HG02798 (cell line): ENCODE results near the gene NCAPH2.
A peak's percentile ranks its signal among the peaks of the same experiment; 100 is the strongest.
"Not testable (repeated sequence)": the region's sequence is repeated elsewhere in the genome, so short reads cannot be mapped to it uniquely, and the experiment has no call there.

Source experiments
- ATAC-seq: cut with Tn5 transposase; IDR thresholded peaks from one replicate; pipeline ENCODE4 v1.9.1; 2021; ENCODE audit warnings: mild to moderate bottlenecking; ENCODE audit not compliant: unreplicated experiment, poor library complexity

The NCAPH2 gene

DNA sequence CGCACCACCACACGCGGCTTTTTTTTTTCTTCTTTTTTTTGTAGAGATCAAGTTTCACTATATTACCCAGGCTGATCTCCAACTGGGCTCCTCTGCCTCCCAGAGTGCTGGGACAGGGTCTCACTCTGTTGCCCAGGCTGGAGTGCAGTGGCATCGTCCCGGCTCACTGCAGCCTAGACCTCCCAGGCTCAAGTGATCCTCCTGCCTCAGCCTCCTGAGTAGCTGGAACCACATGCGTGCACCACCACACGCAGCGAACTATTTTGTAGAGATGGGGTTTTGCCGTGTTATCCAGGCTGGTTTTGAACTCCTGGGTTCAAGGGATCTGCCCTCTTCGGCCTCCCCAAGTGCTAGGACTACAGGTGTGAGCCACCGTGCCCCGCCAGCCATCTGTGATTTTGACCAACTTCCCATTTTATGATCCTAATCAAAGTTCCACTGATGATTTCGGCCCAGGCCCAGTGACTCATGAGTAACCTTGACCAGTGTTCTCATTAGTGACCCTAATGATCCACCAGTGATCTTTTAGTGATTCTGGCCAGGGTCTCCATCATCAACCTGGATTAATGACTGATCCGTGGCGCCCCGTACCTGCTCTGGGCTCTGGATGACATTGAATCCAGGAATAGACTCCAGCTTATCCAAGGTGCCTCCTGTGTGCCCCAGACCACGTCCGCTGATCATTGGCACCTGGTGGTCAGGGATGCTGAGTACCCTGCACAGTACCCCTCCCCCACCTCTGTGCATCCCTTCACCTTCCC lies 20.1 kb downstream of the NCAPH2 start:
- no peak for ATAC-seq

DNA sequence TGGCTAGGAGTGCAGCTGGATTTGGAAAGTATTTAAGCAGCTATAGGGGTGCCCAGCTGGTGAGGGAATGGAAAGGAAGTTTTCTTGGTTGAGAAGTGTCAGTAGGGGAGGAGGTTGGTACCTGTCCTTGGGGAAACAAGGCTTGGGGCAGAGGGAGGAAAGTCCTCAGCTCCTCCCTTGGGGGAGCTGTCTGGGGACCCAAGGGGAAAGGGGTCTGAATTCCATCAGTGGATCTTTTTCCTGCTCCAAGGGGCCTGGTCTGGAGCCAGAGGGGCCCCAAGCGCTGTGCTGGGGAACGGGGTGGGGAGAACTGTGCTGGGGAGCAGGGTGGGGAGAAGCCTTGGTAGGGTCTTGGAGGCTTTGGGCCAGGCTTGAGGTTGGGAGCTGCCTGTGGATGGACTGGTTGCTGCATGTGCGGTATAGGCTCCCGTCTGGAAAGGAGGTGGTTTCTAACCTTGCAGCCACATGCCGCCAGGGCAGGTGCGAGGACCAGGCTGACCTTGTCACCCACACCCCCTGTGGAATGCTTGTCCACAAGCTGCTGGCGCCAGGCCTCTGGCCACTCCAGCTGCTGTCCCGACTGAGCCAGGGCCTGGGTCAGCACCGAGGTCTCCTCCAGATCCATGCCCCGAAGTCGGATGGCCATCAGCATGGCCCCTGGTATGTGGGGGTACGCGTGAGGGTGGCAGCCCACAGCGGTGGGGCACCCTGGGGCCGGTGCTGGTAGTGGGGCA lies 20.8 kb downstream of the NCAPH2 start:
- no peak for ATAC-seq

DNA sequence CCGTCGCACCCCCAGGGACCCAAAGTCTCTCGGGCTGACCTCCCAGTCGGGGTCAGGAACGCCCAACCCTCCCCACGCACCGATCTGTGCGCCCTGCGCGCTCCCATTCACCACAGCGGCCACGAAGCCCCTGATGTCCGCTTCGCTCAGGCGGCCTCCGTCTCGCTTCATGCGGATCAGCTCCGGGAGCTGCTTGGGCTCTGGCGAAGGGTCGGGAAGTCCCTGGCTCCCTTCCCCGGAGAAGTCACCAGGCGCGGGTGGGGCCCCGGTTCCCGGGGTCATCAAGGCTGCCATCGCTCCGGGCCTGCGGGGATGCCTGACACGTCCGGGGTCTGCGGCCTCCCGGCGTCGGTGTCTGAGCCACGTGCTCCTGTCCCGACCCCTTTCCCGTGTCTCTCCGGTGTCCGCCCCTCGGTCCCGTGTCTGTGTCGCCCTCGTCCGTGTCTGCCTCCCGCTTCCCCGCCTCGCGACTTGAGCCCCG lies 21.4 kb downstream of the NCAPH2 start:
- no peak for ATAC-seq

DNA sequence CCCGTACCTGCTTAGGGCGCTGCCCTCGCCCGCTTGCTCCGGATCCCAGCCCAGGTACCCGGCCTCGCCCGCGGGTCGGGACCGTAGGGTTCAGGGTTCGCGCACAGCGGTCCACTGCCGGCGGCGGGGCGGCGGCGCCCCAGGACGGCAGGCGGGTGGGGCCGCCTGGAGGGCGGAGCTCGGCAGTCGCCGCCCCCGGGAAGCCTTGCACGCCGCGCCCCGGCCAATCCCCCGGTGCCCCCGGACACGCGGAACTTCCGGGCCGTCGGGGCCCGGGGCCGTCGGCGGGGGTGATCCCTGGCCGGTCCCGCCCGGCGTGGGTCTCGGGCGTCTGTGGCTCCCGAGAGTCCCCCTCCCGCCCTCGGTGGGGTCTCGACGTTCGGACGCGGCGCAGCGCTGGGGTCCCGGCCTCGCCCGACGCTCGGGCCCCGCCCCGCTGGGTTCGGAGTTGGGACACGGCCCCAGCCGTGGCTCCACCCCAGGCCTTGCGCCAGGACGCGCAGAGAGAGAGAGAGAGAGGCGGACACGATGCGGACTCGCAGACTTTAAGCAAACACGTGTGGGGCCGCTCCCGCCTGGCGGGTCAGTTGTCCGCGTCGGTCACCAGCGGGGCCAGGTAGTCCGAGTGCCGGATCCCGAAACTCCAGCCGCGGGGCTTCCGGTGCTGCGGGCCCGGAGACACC lies 22.0 kb downstream of the NCAPH2 start, which contains the start of gene TYMP:
Gene TYMP (minus strand): TSS at position 116 of the 683 bp plus-strand sequence. CDS start 303 bp downstream, outside the sequence.
- peak; percentile 24 for ATAC-seq

DNA sequence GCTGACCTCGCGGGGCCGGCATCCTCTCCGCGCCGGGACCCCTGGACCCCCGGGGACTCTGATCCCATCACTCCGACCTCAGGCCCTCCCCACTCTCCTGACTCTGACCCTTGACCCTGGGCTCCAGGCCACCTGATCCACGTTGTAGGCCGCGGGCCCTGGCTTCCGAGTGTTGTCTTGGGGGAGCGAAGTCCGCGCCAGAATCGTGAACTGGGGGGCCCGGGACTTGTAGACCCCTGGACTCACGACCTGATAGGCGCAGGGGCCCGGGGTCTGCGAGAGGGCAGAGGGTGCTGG lies 22.5 kb downstream of the NCAPH2 start:
- ATAC-seq: no peak

DNA sequence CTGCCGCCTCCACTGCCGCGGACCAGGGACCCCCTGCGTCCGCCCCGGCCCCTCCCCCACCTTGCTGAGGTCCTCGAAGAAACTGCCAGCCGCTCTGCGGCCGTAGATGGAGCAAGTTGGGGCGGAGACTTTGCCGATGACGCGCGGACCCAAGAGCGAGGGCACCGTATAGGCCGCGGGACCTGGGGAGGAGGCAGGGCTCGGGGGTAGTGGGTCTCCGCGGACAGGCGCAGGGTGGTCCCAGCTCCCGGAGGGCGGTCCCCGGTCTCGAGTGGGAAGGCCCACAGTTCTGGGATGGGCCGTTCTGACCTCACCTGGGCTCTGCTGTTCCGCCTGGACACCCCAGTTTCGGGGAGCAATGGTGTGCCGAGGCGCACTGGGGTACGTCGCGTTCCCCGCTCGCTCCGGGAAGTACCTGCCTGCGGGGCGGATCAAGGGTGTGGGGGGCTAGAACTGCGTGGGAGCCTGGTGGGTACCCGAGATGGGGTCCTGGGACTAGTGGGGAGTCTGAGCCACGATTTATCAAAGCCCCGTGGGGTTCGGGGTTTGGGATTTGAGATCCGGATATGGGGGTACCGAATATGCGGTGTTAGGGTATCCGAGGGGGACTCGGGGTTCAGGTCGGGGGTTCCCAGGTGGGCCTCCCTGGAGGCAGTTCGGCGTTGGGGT lies 23.0 kb downstream of the NCAPH2 start:
- no peak for ATAC-seq

DNA sequence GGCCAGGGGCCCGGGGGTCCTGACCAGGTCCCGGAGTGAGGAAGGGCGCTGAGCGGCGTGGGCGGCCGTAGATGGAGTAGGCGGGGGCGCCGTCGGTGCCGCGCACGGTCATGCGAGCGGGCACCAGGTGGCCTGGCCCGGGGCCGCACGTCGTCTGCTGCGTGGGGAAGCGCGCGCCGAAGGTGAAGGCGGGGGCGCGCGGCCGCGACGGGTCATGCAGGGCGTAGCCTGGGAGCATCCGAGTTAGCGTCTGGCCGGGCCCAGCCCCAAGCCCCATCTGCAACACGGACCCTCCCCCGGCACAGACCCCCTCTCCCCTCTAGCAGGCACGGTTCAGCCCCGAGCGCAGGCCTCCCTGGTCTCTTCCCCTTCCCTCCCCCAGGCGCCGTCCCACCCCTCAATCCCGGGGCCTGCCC lies 23.5 kb downstream of the NCAPH2 start:
- peak; percentile 29 for ATAC-seq

DNA sequence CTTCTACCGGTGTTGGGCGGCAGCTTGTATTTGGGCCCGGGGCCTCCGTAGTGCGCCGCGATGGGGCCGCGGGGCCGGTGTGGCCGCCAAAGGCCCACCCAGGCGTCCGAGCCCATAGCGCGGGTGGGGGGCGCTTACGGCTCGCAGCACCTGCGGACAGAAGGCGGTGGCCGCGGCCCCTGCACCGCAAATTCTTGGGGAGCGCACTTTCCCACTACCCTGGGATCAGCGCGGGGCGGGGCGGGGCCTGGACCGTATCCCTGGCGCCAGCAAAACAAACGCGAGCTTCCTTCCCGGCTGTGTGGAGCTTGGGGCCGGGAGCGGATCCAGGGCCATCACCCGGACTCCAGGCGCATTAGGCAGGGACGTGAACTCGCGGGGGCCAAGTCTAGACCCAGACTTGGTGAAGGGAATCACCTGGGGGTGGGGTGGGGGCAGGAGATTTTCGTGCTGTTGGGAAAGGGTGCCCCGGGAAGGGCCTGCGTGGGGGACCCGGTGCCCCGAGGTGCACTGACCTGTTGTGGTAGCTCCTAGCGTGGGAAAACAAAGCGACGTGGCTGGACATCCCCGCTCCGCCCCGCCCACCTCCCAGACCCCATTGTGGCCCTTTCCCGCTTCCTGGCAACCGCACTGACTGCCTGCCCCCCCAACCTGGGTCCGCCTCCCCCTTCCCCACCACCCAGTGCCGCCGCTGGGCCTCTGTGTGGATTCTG lies 24.1 kb downstream of the NCAPH2 start:
- ATAC-seq: no peak

DNA sequence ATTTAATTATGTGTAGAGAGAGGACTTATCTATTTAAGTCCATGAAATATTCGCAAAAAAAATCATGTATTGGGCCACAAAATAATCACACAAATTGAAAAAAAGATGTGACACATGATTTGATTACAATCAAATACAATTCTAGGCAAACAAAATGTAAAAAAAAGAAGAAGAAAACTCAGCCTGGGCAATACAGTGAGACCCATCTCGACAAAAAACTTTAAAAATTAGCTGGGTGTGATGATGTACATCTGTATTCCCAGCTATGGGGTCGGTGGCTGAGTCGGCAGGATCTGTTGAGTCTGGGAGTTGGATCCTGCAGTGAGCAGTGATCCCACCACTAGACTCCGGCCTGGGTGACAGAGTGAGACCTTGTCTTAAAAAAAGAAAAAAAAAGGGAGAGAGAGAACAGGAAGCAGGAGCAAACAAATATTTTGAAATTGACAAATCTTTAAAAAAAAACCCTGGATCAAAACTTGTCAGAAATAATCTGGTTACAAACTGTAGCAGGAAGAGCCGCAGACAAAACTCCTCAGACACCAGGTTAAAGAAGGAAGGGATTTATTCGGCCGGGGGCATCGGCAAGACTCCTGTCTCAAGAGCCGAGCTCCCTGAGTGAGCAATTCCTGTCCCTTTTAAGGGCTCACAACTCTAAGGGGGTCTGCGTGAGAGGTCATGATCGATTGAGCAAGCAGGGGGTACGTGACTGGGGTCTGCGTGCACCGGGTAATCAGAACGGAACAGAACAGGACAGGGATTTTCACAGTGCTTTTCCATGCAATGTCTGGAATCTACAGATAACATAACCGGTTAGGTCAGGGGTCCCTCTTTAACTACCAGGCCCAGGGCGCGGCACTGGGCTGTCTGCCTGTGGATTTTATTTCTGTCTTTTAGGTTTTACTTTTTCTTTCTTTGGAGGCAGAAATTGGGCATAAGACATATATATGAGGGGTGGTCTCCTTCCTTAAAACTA lies 25.1 kb downstream of the NCAPH2 start:
- ATAC-seq: no peak

DNA sequence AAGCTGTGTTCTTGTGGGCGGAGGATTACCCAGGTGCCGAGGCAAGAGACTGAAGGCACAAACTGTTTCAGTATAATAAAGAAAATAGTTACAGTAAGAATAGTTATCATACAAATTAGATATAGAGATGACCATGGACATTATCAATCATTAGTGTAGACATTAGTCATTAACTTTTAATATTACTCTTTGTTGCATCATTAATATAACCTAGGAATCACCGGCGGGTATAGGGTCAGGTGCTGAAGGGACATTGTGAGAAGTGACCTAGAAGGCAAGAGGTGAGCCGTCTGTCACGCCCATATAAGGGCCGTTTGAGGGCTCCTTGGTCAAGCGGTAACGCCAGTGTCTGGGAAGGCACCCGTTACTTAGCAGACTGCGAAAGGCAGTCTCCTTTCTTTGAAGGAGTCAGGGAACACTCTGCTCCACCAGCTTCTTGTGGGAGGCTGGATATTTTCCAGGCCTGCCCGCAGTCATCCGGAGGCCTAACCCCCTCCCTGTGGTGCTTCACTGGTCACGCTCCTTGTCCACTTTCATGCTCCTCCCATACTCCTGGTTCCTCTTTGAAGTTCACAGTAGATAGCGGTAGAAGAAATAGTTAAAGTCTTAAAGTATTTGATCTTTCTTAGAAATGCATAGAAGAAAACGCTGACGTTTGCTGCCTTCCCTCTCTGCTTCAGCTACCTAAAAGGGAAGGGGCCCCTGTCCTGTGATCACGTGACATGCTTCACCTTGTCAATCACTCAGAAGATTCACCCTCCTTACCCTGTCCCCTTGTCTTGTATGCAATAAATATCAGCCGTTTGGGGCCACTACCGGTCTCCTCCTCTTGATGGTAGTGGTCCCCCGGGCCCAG lies 26.1 kb downstream of the NCAPH2 start:
- ATAC-seq: not testable (repeated sequence)

DNA sequence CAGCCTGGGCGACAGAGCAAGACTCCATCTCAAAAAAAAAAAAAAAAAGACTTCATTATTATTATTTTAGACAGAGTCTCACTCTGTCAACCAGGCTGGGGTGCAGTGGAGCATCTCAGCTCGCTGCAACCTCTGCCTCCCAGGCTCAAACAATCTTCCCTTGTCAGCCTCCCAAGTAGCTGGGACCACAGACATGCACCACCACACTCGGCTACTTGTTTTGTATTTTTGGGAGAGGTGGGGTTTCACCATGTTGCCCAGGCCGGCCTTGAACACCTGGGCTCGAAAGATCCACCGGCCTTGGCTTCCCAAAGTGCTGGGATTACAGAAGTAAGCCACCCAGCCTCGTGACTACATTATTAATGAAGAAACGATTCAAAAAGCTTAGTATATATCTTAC lies 27.1 kb downstream of the NCAPH2 start:
- ATAC-seq: no peak

DNA sequence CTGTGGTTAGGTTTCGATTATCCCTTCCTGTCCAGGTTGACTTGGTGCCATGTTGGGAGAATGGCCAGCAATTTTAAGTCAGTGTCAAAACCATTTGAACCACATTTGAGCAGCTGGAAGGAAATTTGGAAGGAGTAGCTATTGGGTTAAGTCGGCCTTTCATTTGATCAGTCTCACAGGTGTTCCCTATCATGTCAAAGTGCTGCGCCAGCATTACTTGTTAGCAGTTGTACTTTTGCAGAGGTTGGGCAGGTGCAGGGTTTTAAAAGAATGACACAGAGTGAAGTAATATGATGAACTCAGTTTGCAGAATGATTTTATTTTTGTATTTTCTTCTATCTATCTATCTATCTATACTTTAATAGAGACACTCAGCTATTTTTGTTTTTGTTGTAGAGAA lies 28.2 kb downstream of the NCAPH2 start:
- ATAC-seq: no peak

DNA sequence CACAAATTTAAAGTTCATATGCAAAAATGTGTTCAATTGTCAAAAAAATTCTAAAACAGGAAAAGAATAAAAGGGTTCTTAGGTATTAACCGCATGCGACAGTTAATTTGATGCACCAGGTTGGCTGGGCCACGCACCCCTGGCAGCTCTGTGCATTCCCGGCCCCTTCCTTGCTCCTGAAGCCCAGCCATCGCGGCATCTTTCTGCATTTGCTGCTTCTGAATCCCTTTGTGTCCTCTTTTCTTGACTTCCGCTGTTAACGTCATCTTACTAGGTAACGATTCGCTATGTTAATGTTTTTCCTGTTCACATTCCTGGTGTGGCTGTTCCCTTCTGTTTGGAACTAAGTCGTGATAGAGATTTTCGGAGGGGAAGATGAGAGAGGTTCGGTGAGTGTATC lies 29.7 kb downstream of the NCAPH2 start:
- no peak for ATAC-seq

DNA sequence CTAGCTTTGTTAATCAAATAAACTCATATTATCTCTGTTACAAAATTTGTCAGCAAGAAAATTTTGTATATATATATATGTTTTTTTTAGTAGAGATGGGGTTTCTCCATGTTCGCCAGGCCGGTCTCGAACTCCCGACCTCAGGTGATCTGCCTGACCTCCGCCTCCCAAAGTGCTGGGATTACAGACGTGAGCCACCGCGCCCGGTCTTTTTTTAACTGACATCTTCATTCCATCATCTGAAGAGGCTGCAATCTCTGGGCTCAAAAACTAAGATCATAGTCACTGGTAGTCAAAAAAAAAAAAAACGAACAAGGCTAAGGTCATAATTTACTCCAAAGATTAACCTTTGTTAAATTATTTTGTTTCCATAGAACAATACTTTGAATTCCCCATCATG lies 32.4 kb downstream of the NCAPH2 start:
- ATAC-seq: no peak

DNA sequence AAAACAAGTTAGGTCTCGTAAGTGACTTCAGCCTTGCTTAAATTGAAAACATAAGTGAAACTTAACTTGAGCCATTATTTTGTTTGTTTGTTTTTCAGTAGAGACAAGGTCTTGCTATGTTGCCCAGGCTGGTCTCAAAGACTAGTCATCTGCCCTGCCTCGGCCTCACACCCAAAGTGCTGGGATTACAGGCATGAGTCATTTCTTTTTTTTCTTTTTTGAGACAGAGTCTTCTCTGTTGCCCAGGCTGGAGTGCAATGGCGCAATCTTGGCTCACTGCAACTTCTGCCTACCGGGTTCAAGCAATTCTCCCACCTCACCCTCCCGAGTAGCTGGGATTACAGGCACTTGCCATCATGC lies 33.6 kb downstream of the NCAPH2 start:
- ATAC-seq: not testable (repeated sequence)

DNA sequence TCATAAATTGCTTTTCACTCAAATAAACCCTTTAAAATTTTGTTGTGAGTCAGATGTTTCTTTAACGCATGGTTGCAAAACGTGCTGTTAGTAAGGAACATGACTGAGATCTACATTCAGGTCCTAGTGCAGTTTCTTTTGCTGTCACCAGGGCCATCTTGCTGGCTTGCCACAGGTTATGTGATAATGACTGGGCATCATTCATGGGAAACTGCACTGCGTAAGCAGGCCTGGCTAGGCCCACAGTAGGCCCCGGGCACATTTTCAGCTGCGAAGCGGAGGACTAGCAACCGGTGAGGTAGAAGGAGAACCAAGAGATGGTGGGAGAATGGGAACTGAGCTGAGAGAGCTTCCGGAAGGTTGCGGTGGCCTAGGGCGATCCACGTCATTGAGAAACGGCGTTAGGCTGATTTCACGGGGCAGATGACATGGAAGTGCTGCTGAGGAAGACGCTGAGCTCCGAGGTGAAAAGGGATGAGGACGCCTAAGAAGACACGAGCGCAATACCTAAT lies 34.4 kb downstream of the NCAPH2 start:
- ATAC-seq: no peak

DNA sequence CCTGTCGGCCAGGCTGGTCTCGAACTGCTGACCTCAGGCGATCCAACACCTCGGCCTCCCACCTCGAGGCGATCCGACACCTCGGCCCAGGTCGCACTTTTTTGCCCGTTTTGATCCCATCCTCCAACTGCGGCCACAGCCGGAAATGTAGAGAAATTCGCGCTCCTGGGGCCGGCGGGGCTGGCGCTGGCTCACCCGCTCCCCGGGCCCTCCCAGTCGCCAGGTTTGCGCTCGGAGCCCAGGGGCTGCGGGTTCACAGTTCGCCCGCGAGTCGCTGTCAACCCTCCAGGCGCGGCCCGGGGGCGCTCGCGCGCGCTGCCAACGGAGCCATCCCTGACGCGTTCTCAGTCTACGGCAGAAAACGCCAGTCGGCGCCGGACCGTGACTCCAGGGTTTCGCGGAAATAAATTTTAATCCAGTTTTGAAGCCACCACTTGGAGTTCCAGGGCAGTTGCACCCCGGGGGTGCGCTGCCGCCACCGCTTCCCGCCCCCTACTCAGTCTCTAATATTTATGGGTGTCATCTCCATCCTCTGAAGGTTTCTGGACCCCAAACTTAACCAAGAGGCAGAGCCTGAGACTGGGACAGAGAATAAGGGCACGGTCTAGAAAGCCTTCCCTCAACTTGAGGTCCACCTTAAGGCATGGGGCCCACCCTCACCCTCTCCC lies 36.2 kb downstream of the NCAPH2 start:
- no peak for ATAC-seq
